GM23338 (cell line): ENCODE results near the gene PNKP. TPM values are rescaled to one million over a fixed set of nuclear protein-coding genes. Genes with fewer than 3 reads are reported as not detected.
A peak's percentile ranks its signal among the peaks of the same experiment; 100 is the strongest.

ENCODE experiments used
- ATAC-seq: fragments of 200-7000 bp; cut with Tn5 transposase; 3 replicates; pipeline ENCODE4 v1.9.1; 2020
- DNase-seq: peaks from one replicate; pipeline ENCODE4 v3.0.0-alpha.2; 2015; ENCODE audit warnings: low spot score
- H2AFZ ChIP-seq: fragments of 200-600 bp; sonication (generic); 2 replicates; pipeline ENCODE4 v1.8.0; 2016; ENCODE audit warnings: antibody characterized with exemption, mild to moderate bottlenecking, moderate library complexity
- H3F3A ChIP-seq: fragments of 200-600 bp; sonication (generic); replicated peaks from 2 replicates; pipeline ENCODE4 v1.8.0; 2017; ENCODE audit warnings: antibody characterized with exemption, mixed run types, low read depth
- H3K27ac ChIP-seq: fragments of 200-600 bp; sonication (generic); 2 replicates; pipeline ENCODE4 v1.6.1; 2016; ENCODE audit warnings: low read depth
- H3K27me3 ChIP-seq: fragments of 200-600 bp; sonication (generic); 2 replicates; pipeline ENCODE4 v1.8.0; 2016; ENCODE audit warnings: mild to moderate bottlenecking, mixed run types, moderate library complexity; ENCODE audit not compliant: insufficient read depth
- H3K36me3 ChIP-seq: fragments of 200-600 bp; sonication (generic); 2 replicates; pipeline ENCODE4 v1.8.0; 2016; ENCODE audit warnings: mild to moderate bottlenecking; ENCODE audit not compliant: insufficient read depth
- H3K4me1 ChIP-seq: fragments of 200-600 bp; sonication (generic); 2 replicates; pipeline ENCODE4 v1.8.0; 2016; ENCODE audit warnings: mild to moderate bottlenecking, moderate library complexity; ENCODE audit not compliant: insufficient read depth
- H3K4me2 ChIP-seq: fragments of 200-600 bp; sonication (generic); 2 replicates; pipeline ENCODE4 v1.7.1; 2017; ENCODE audit warnings: mixed run types
- H3K4me3 ChIP-seq: fragments of 200-600 bp; sonication (generic); 2 replicates; pipeline ENCODE4 v1.6.1; 2016; ENCODE audit warnings: mixed run types
- H3K79me2 ChIP-seq: fragments of 200-600 bp; sonication (generic); replicated peaks from 2 replicates; pipeline ENCODE4 v1.8.0; 2017; ENCODE audit warnings: mild to moderate bottlenecking; ENCODE audit not compliant: insufficient read depth
- H3K9me2 ChIP-seq: fragments of 200-600 bp; sonication (generic); 2 replicates; pipeline ENCODE4 v1.8.0; 2017; ENCODE audit not compliant: insufficient read depth
- H4K20me1 ChIP-seq: fragments of 200-600 bp; sonication (generic); replicated peaks from 2 replicates; pipeline ENCODE4 v1.8.0; 2017; ENCODE audit warnings: mild to moderate bottlenecking; ENCODE audit not compliant: insufficient read depth
- H3K27ac Mint-ChIP-seq: 2 replicates; pipeline ENCODE4 v1.8.0; 2020; ENCODE audit warnings: inconsistent platforms, mild to moderate bottlenecking, moderate library complexity, mixed read lengths
- H3K27me3 Mint-ChIP-seq: 3 replicates; pipeline ENCODE4 v1.8.0; 2022; ENCODE audit warnings: low read depth, mild to moderate bottlenecking, moderate library complexity, mixed read lengths, inconsistent platforms; ENCODE audit not compliant: insufficient read depth, poor library complexity
- H3K36me3 Mint-ChIP-seq: 3 replicates; pipeline ENCODE4 v1.8.0; 2021; ENCODE audit warnings: low read depth, mild to moderate bottlenecking, inconsistent platforms, moderate library complexity, mixed read lengths
- H3K4me1 Mint-ChIP-seq: 3 replicates; pipeline ENCODE4 v1.8.0; 2020; ENCODE audit warnings: mild to moderate bottlenecking, inconsistent platforms, mixed read lengths
- H3K4me3 Mint-ChIP-seq: 3 replicates; pipeline ENCODE4 v1.8.0; 2021; ENCODE audit warnings: moderate library complexity, mild to moderate bottlenecking, inconsistent platforms, mixed read lengths
- H3K9me3 Mint-ChIP-seq: 3 replicates; pipeline ENCODE4 v1.8.0; 2020; ENCODE audit warnings: moderate library complexity, mild to moderate bottlenecking, inconsistent platforms, mixed read lengths
- CREB1 ChIP-seq: fragments of 250-450 bp; sonication (Bioruptor Pico); IDR thresholded peaks from 2 replicates; pipeline ENCODE4 v1.5.0; 2020; ENCODE audit warnings: low read depth, mild to moderate bottlenecking, moderate library complexity
- EZH2phosphoT487 ChIP-seq: fragments of 200-600 bp; sonication (generic); IDR thresholded peaks from one replicate; pipeline ENCODE4 v1.8.1; 2018; ENCODE audit warnings: antibody characterized with exemption; ENCODE audit not compliant: unreplicated experiment
- JUNB ChIP-seq: IDR thresholded peaks from one replicate; pipeline ENCODE4 v1.6.1; 2016; ENCODE audit warnings: antibody characterized with exemption; ENCODE audit not compliant: unreplicated experiment
- NANOG ChIP-seq: IDR thresholded peaks from 2 replicates; pipeline ENCODE4 v1.6.1; 2016; ENCODE audit warnings: antibody characterized with exemption, borderline replicate concordance
- POLR2AphosphoS5 ChIP-seq: IDR thresholded peaks from 2 replicates; pipeline ENCODE4 v1.6.1; 2016; ENCODE audit warnings: antibody characterized with exemption, low read depth
- STAT1 ChIP-seq: IDR thresholded peaks from one replicate; pipeline ENCODE4 v1.6.1; 2016; ENCODE audit warnings: antibody characterized with exemption; ENCODE audit not compliant: unreplicated experiment
- ZNF114 ChIP-seq: fragments of 250-450 bp; sonication (Bioruptor Pico); IDR thresholded peaks from 2 replicates; pipeline ENCODE4 v1.5.0; 2020; ENCODE audit warnings: mild to moderate bottlenecking, moderate library complexity
- ZNF331 ChIP-seq: fragments of 250-450 bp; sonication (Bioruptor Pico); IDR thresholded peaks from 2 replicates; pipeline ENCODE4 v1.5.0; 2020; ENCODE audit warnings: low read depth, mild to moderate bottlenecking, moderate library complexity
- ZNF462 ChIP-seq: fragments of 250-450 bp; sonication (Bioruptor Pico); IDR thresholded peaks from 2 replicates; pipeline ENCODE4 v1.5.0; 2020; ENCODE audit warnings: mild to moderate bottlenecking, moderate library complexity
- polyA plus RNA-seq: library from polyadenylated mRNA; unstranded; fragments of >200 nt; fragmentation: Nextera tagmentation; extraction: Ambion mirVana; gene quantifications from 2 replicates; pipeline ENCODE4 v1.2.1, GENCODE V29; 2016
- total RNA-seq: library from RNA; depleted of rRNA; stranded (reverse); fragments of >200 nt; shearing (Covaris generic); gene quantifications from 2 replicates; pipeline ENCODE4 v1.2.3, GENCODE V29; 2014
- TF ChIP-seq, protein P1 (sequence below), 2 experiments: fragments of 200-600 bp in 1 of 2; sonication (generic) in 1 of 2; conservative IDR thresholded peaks; 2 replicates each; pipeline versions ENCODE4 v1.5.1 to v1.6.1; 2016 to 2017; ENCODE audit warnings: antibody characterized with exemption in 2 of 2, low read depth in 2 of 2, mild to moderate bottlenecking in 2 of 2, moderate library complexity in 1 of 2

Gene PNKP
- total and polyA plus RNA-seq, 2 experiments from 2014 or later = 99.6 to 109 TPM

DNA sequence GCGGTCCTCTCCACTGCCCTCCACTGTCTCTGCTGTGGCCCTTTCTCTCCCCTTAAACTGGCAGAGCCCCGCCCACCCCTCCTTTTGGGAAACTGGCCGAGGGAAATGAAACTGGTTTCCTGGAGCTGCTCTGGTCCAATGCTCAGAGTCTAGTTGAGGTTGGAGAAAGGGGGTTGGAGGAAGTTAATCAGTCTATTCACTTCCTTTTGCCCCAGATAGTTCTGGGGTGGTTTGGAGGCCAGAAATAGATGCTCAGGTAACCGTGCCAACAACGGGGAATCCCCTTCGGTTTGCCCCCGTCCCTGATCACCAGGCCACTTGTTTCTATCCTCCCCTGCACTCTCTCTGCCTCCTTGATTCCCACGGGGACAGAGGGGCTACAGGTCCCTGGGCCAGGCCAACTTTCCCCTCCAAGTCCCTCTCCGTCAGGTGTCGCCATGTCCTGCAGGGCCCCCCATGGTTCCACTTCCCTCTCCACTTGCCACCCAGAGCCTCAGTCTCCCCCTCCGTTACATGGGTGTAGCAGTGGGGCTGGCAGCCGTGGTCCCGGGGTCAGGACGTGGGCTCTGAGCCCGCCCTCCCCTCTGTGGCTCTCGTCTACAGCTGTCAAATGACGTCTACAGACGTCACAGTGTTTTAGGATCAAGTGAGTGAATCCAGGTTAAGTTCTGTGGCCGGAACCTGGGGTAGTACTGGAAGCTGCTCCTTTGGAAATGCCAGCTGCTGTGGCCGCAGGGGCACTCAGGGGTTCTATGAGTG is 29.7 kb upstream of the PNKP start, which contains the start of gene IL4I1:
Gene IL4I1, minus strand, starts transcription at position 25 of the 759 bp plus-strand sequence. CDS start 727 bp downstream, outside the sequence.
- Histone ChIP-seq H3K9me2 (no peaks in the 10 kb centered on the region), H2AFZ (no peak within 1 kb of the TSS), H4K20me1 (no peaks in the 10 kb centered on the region), H3K27me3 (no peaks in the 10 kb centered on the region), H3K4me1 (no peaks in the 10 kb centered on the region), H3K36me3 (no peaks in the 10 kb centered on the region), H3K27ac (no peak within 1 kb of the TSS), H3K4me3 (no peak within 1 kb of the TSS), H3K79me2 (no peaks in the 10 kb centered on the region), H3K4me2 (no peak within 1 kb of the TSS), H3F3A (no peaks in the 10 kb centered on the region)
- H3K4me1 Mint-ChIP-seq = peaks cover 7% of the 10 kb centered on the region
- TF ChIP-seq NANOG = no peak
- TF ChIP-seq ZNF114 (CRISPR knock-in tag) = no peak
- H3K36me3 Mint-ChIP-seq = no peaks in the 10 kb centered on the region
- ATAC-seq (peak; percentile 18), DNase-seq (no peak)
- H3K4me3 Mint-ChIP-seq = no peak within 1 kb of the TSS; the same call in 2 of the 3 replicates
- H3K27ac Mint-ChIP-seq = no peak within 1 kb of the TSS
- no peaks in the 10 kb centered on the region; the same call in 2 of the 3 replicates for H3K9me3 Mint-ChIP-seq
- peaks cover 11% of the 10 kb centered on the region for H3K27me3 Mint-ChIP-seq

DNA sequence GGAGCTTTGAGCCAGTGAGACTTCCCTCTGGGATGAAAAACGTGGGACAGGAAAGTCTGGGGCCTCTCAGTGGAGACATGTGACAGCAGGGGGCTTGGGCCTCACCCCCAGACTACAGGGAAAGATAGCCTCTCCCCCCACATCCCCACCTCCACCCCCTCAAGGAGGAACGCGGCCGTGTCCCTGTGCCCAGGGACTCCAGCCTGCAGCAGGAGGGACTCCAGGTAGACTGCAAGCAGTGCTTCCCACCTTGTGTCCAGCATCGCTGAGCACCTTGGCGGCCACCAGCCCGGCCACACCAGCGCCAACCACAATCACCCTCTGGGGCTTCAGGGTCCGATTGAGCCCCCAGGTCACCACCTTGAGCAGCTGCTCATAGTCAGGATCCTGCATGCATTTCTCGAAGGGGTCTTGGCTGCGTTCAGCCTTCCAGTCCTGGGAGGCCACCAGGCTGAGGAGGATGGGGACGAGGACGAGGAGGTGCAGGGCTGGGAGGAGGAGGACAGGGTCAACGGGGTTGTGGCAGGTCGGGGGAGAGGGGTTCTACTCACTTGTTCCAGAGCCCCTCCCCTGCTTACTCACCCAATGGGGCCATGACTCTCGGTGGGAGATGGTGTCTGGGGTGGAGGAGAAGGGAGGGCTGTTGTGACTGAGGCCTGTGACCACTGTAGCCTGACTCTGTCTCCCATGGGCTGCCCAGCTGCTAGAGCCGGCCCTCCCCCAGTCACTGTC is 28.4 kb upstream of the PNKP start:
- Mint-ChIP-seq H3K27me3 (peaks cover 18% of the 10 kb centered on the region), H3K27ac (no peak overlapping the region), H3K4me1 (peaks cover 17% of the 10 kb centered on the region), H3K4me3 (no peak overlapping the region), H3K9me3 (no peaks in the 10 kb centered on the region; the same call in 2 of the 3 replicates), H3K36me3 (no peaks in the 10 kb centered on the region)
- ATAC-seq (no peak), DNase-seq (no peak)
- H3F3A ChIP-seq = peaks cover 6% of the 10 kb centered on the region; the same call in 1 of the 2 replicates
- H3K27me3 ChIP-seq = no peaks in the 10 kb centered on the region
- H3K4me1 ChIP-seq = peaks cover 9% of the 10 kb centered on the region; the same call in 1 of the 2 replicates
- H2AFZ ChIP-seq = no peak overlapping the region
- no peaks in the 10 kb centered on the region for H4K20me1 ChIP-seq
- H3K79me2 ChIP-seq = no peaks in the 10 kb centered on the region
- H3K27ac ChIP-seq = no peak overlapping the region
- H3K36me3 ChIP-seq = no peaks in the 10 kb centered on the region
- H3K4me2 ChIP-seq = no peak overlapping the region
- H3K4me3 ChIP-seq = no peak overlapping the region
- H3K9me2 ChIP-seq = no peaks in the 10 kb centered on the region
- TF ChIP-seq ZNF462 (no peak), CREB1 (no peak), STAT1 (no peak), POLR2AphosphoS5 (no peak), EZH2phosphoT487 (no peak), NANOG (no peak), JUNB (no peak), ZNF331 (CRISPR knock-in tag) (no peak)
- TF ChIP-seq, protein P1, sequence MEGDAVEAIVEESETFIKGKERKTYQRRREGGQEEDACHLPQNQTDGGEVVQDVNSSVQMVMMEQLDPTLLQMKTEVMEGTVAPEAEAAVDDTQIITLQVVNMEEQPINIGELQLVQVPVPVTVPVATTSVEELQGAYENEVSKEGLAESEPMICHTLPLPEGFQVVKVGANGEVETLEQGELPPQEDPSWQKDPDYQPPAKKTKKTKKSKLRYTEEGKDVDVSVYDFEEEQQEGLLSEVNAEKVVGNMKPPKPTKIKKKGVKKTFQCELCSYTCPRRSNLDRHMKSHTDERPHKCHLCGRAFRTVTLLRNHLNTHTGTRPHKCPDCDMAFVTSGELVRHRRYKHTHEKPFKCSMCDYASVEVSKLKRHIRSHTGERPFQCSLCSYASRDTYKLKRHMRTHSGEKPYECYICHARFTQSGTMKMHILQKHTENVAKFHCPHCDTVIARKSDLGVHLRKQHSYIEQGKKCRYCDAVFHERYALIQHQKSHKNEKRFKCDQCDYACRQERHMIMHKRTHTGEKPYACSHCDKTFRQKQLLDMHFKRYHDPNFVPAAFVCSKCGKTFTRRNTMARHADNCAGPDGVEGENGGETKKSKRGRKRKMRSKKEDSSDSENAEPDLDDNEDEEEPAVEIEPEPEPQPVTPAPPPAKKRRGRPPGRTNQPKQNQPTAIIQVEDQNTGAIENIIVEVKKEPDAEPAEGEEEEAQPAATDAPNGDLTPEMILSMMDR (conservative IDR thresholded peaks at IDR 0.05; ENCODE audit: low read depth in 2 of 2) = no peak
